Heart right ventricle (tissue), 16 donors: Measurements from ENCODE around the gene HLA-E. TPM values are rescaled to one million over a fixed set of nuclear protein-coding genes. Genes with fewer than 3 reads are reported as not detected.
A peak's percentile ranks its signal among the peaks of the same experiment; 100 is the strongest.

ENCODE experiments used
- ATAC-seq, 8 donors: fragments of 200-7000 bp; cut with Tn5 transposase; one replicate each; pipeline ENCODE4 v1.9.1; 2020; ENCODE audit warnings: mild to moderate bottlenecking in 8 of 8, moderate library complexity in 8 of 8, moderate number of reproducible peaks in 1 of 8
- DNase-seq, 2 donors: peaks; one replicate each; pipeline ENCODE4 v3.0.0-alpha.2; 2020
- H3K27ac ChIP-seq, 10 donors: fragments of 200-600 bp; sonication (generic) in 2 of 10; one replicate each; pipeline versions ENCODE4 v1.5.0 to v1.8.0; 2020 to 2022; ENCODE audit warnings: mild to moderate bottlenecking in 3 of 10
- H3K27me3 ChIP-seq, 7 donors: fragments of 200-600 bp; one replicate each; pipeline ENCODE4 v1.8.0; 2021 to 2022; ENCODE audit warnings: mild to moderate bottlenecking in 2 of 7
- H3K36me3 ChIP-seq, 9 donors: fragments of 200-600 bp; sonication (generic) in 1 of 9; one replicate each; pipeline versions ENCODE4 v1.5.0 to v1.8.0; 2020 to 2022; ENCODE audit warnings: mild to moderate bottlenecking in 2 of 9
- H3K4me1 ChIP-seq, 9 donors: fragments of 200-600 bp; sonication (generic) in 1 of 9; one replicate each; pipeline versions ENCODE4 v1.5.0 to v1.8.0; 2020 to 2022; ENCODE audit warnings: mild to moderate bottlenecking in 4 of 9
- H3K4me3 ChIP-seq, 10 donors: fragments of 200-600 bp; sonication (generic) in 2 of 10; one replicate each; pipeline versions ENCODE4 v1.5.0 to v1.8.0; 2020 to 2022; ENCODE audit warnings: mild to moderate bottlenecking in 7 of 10, moderate library complexity in 2 of 10
- H3K9me3 ChIP-seq, 11 donors: fragments of 200-600 bp in 10 of 11; sonication (generic) in 2 of 11; one replicate each; pipeline versions ENCODE4 v1.5.0 to v1.8.0; 2013 to 2022; ENCODE audit warnings: mild to moderate bottlenecking in 2 of 11, control low read depth in 1 of 11, moderate library complexity in 1 of 11
- CTCF ChIP-seq, 9 donors: fragments of 200-600 bp; sonication (generic) in 2 of 9; IDR thresholded peaks; one replicate each; pipeline versions ENCODE4 v1.5.0 to v1.8.0; 2021 to 2022; ENCODE audit warnings: antibody characterized with exemption in 9 of 9, mild to moderate bottlenecking in 5 of 9, moderate library complexity in 1 of 9
- WGBS, 2 donors: extraction: QIAGEN DNeasy Blood & Tissue Kit; methylation state at CpG; one replicate each; pipeline ENCODE4 v1.1.7; 2013; ENCODE audit warnings: inconsistent platforms in 1 of 2; 5-methylcytosine and 5-hydroxymethylcytosine counted together
- intact Hi-C, 10 donors: fragments of 100-400 bp; cut with DNase I; formaldehyde crosslinking; loops; one replicate each; pipeline versions ENCODE4 v1.11.1 to v1.14.2; 2022
- polyA plus RNA-seq, 2 donors: library from polyadenylated mRNA; stranded (reverse); fragments of 200-250 nt; gene quantifications; one replicate each; pipeline ENCODE4 v1.2.3, GENCODE V29; 2013
- total RNA-seq, 10 donors: library from RNA; stranded (reverse); fragmentation: NEBNext Ultra II Directional in 3 of 10; extraction: Animal tissue kit (Norgen Biotek cat#: 25700) in 3 of 10; gene quantifications; one replicate each; pipeline versions ENCODE4 v1.2.1 to v1.2.4, GENCODE V29; 2021 to 2023
- donor health status: Arrhythmogenic right ventricular cardiomyopathy.
- donor health status: ischemic (EF 13 %, LVEDD 7.1; RV severe dilation, severe dysfunction).
- donor health status: healthy with polysubstance abuse.
- donor health status: DM: no; HTN: yes; CAD: no.
- donor health status: DM: no; HTN: no; CAD: no.
- donor health status: ischemic (EF 25% LVEDD 6.9; RV normal size, moderate dysfunction).
- donor health status: ischemic (EF 25% LVEDD 5.7; RV mildly dilated, moderate dysfunction).
- donor health status: healthy.
- donor health status: DM: yes; HTN: yes; CAD: no.
- donor health status: Ischemic cardiomyopathy.
- donor health status: ischemic (EF 35%, LVEDD 5.7; RV mildly dilated, moderate dysfunction).
- donor health status: nonischemic (EF 11% LVEDD 7.7; RV severe dilation, severe dysfunction).
- donor health status: DM: yes; HTN: yes; CAD: no.
- donor health status: PGD.
- donor health status: ischemic (EF 29% LVEDD 5.4; RV normal size, mild dysfunction).
- donor health status: nonischemic (EF 23%, LVEDD 6.1; RV moderate dilation, normal function).

HLA-E gene
- total and polyA plus RNA-seq, 12 donors, result 121 to 482 (median 164) TPM

- Histone ChIP-seq H3K9me3 (peaks cover 0 to 15% (median 0%) of the 10 kb centered on the region in 11 donors), H3K4me3 (no peak overlapping the region), H3K27ac (no peak overlapping the region), H3K4me1 (peaks cover 0 to 23% (median 17%) of the 10 kb centered on the region in 9 donors), H3K27me3 (peaks cover 26 to 100% (median 100%) of the 10 kb centered on the region in 7 donors), H3K36me3 (no peaks in the 10 kb centered on the region)
- ATAC-seq, result no peak
- 67% methylated on average over 5 of the region's 5 CpGs for WGBS, 2 donors
- DNase-seq, result no peak
- intact Hi-C loops, result no loop called here
- TF ChIP-seq CTCF (IDR thresholded peaks at IDR 0.05), result no peak
These were observed 28.3 kb upstream of the HLA-E start for GRCh38 chr6:30461055-30461454.

GRCh38 chr6:30462482-30462881 is 26.8 kb upstream of the HLA-E start:
- ATAC-seq, result no peak
- Histone ChIP-seq H3K4me3 (no peak overlapping the region), H3K27me3 (peaks cover 26 to 100% (median 100%) of the 10 kb centered on the region in 7 donors), H3K9me3 (peaks cover 0 to 15% (median 0%) of the 10 kb centered on the region in 11 donors), H3K27ac (no peak overlapping the region), H3K4me1 (peaks cover 5 to 36% (median 28%) of the 10 kb centered on the region in 9 donors), H3K36me3 (no peaks in the 10 kb centered on the region)
- no peak for DNase-seq
- WGBS, 2 donors, result 48 to 53% methylated on average over 7 of the region's 7 CpGs
- intact Hi-C loops, result no loop called here
- no peak for TF ChIP-seq CTCF (IDR thresholded peaks at IDR 0.05)

GRCh38 chr6:30463242-30463641 is 26.1 kb upstream of the HLA-E start:
- peaks cover 5 to 36% (median 28%) of the 10 kb centered on the region in 9 donors for H3K4me1 ChIP-seq
- no peak overlapping the region for H3K4me3 ChIP-seq
- H3K27me3 ChIP-seq, result peaks cover 26 to 100% (median 99%) of the 10 kb centered on the region in 7 donors
- 48 to 50% methylated on average over 9 of the region's 9 CpGs for WGBS, 2 donors
- no peak for DNase-seq
- intact Hi-C loops, result no loop called here
- no peak overlapping the region for H3K27ac ChIP-seq
- no peak for ATAC-seq
- H3K36me3 ChIP-seq, result no peaks in the 10 kb centered on the region
- peaks cover 0 to 15% (median 0%) of the 10 kb centered on the region in 11 donors for H3K9me3 ChIP-seq
- no peak for TF ChIP-seq CTCF (IDR thresholded peaks at IDR 0.05)

GRCh38 chr6:30463651-30464618 is 25.4 kb upstream of the HLA-E start:
- Histone ChIP-seq H3K9me3 (peaks cover 0 to 11% (median 0%) of the 10 kb centered on the region in 11 donors), H3K36me3 (no peaks in the 10 kb centered on the region), H3K27ac (no peak overlapping the region), H3K4me1 (peaks cover 5 to 36% (median 28%) of the 10 kb centered on the region in 9 donors), H3K27me3 (peaks cover 26 to 100% (median 97%) of the 10 kb centered on the region in 7 donors), H3K4me3 (peak overlapping the region in 6 of 10 donors; percentile 1 to 35 (median 20))
- intact Hi-C loops, result no loop called here
- peak; percentile 30 to 53 (median 41) for ATAC-seq
- 14 to 17% methylated on average over 64 of the region's 64 CpGs for WGBS, 2 donors
- DNase-seq, result peak in 1 of 2 donors; percentile 42
- no peak for TF ChIP-seq CTCF (IDR thresholded peaks at IDR 0.05)
